WTC11 (cell line): ENCODE data around the gene MEFV. TPM values are rescaled to one million over a fixed set of nuclear protein-coding genes. Genes with fewer than 3 reads are reported as not detected.
"Not testable (repeated sequence)": the region's sequence is repeated elsewhere in the genome, so short reads cannot be mapped to it uniquely, and the experiment has no call there.

Experiments used
- ATAC-seq: fragments of 200-7000 bp; cut with Tn5 transposase; 2 replicates; pipeline ENCODE4 v1.10.0; 2021; ENCODE audit warnings: mild to moderate bottlenecking, moderate library complexity
- CTCF ChIA-PET: fragments of 300-600 bp; sonication (Branson Sonifier 250); formaldehyde crosslinking; loops from one replicate; lab custom pipeline; 2021; ENCODE audit warnings: antibody characterized with exemption; lab: Charles Lee
- POLR2A ChIA-PET: fragments of 350-600 bp; sonication (Branson Sonifier 250); formaldehyde crosslinking; loops from one replicate; lab custom pipeline; 2021; ENCODE audit warnings: antibody characterized with exemption; lab: Charles Lee
- DNase-seq: peaks from one replicate; pipeline ENCODE4 v3.0.0; 2021; ENCODE audit warnings: low spot score
- H3K27ac Mint-ChIP-seq: 2 replicates; pipeline ENCODE4 v1.8.0; 2021; ENCODE audit warnings: mixed read lengths
- H3K27me3 Mint-ChIP-seq: 2 replicates; pipeline ENCODE4 v1.8.0; 2021; ENCODE audit warnings: low read depth, mild to moderate bottlenecking, moderate library complexity, mixed read lengths
- H3K36me3 Mint-ChIP-seq: 2 replicates; pipeline ENCODE4 v1.8.0; 2021; ENCODE audit warnings: mixed read lengths
- H3K4me1 Mint-ChIP-seq: 2 replicates; pipeline ENCODE4 v1.8.0; 2022; ENCODE audit warnings: mixed read lengths
- H3K4me3 Mint-ChIP-seq: 2 replicates; pipeline ENCODE4 v1.8.0; 2021; ENCODE audit warnings: mild to moderate bottlenecking, moderate library complexity, mixed read lengths
- H3K9me3 Mint-ChIP-seq: 2 replicates; pipeline ENCODE4 v1.8.0; 2021; ENCODE audit warnings: mixed read lengths
- ARID4B ChIP-seq: sonication (generic); formaldehyde crosslinking; IDR thresholded peaks from 2 replicates; pipeline ENCODE4 v1.8.0; 2023; ENCODE audit warnings: missing genetic modification reagents, mild to moderate bottlenecking, borderline replicate concordance
- E2F5 ChIP-seq: sonication (generic); formaldehyde crosslinking; IDR thresholded peaks from 2 replicates; pipeline ENCODE4 v1.8.1; 2022; ENCODE audit warnings: mild to moderate bottlenecking, moderate library complexity, missing genetic modification reagents
- JUN ChIP-seq: sonication (generic); formaldehyde crosslinking; IDR thresholded peaks from 2 replicates; pipeline ENCODE4 v1.8.0; 2023; ENCODE audit warnings: mild to moderate bottlenecking, missing genetic modification reagents
- NFATC4 ChIP-seq: fragments of 250-450 bp; sonication (Bioruptor Pico); IDR thresholded peaks from 2 replicates; pipeline ENCODE4 v1.9.0; 2021; ENCODE audit warnings: mild to moderate bottlenecking
- RORB ChIP-seq: fragments of 250-450 bp; sonication (Bioruptor Pico); IDR thresholded peaks from 2 replicates; pipeline ENCODE4 v1.9.0; 2021; ENCODE audit warnings: mild to moderate bottlenecking
- SP1 ChIP-seq: sonication (generic); formaldehyde crosslinking; conservative IDR thresholded peaks from 2 replicates; pipeline ENCODE4 v1.8.1; 2022; ENCODE audit warnings: missing genetic modification reagents
- USF2 ChIP-seq: sonication (generic); formaldehyde crosslinking; IDR thresholded peaks from 2 replicates; pipeline ENCODE4 v1.8.1; 2023; ENCODE audit warnings: mild to moderate bottlenecking, missing genetic modification reagents, moderate library complexity
- ZNF671 ChIP-seq: fragments of 250-450 bp; sonication (Bioruptor Pico); IDR thresholded peaks from 2 replicates; pipeline ENCODE4 v1.8.0; 2021; ENCODE audit warnings: mild to moderate bottlenecking
- total RNA-seq: library from RNA; stranded (reverse); gene quantifications from 3 replicates; pipeline ENCODE4 v1.2.3, GENCODE V29; 2021
- TF ChIP-seq, protein P1 (sequence below): fragments of 250-450 bp; sonication (Bioruptor Pico); IDR thresholded peaks from 2 replicates; pipeline ENCODE4 v1.9.0; 2021; ENCODE audit warnings: moderate library complexity, mild to moderate bottlenecking, inconsistent platforms, borderline replicate concordance
- TF ChIP-seq, protein P2 (sequence below): sonication (generic); formaldehyde crosslinking; IDR thresholded peaks from 2 replicates; pipeline ENCODE4 v1.8.1; 2023; ENCODE audit warnings: mild to moderate bottlenecking, missing genetic modification reagents
- TF ChIP-seq, protein P3 (sequence below): sonication (generic); formaldehyde crosslinking; IDR thresholded peaks from 2 replicates; pipeline ENCODE4 v1.8.1; 2022; ENCODE audit warnings: mild to moderate bottlenecking, missing genetic modification reagents, moderate library complexity, borderline replicate concordance

MEFV gene
- total RNA-seq, 1 experiment from 2014 or later, result 0.09 TPM

GRCh38 chr16:3274947-3275346 lies 18.5 kb upstream of the MEFV start (continued):
- no peak for TF ChIP-seq ARID4B (CRISPR knock-in tag)
- TF ChIP-seq, protein P1, sequence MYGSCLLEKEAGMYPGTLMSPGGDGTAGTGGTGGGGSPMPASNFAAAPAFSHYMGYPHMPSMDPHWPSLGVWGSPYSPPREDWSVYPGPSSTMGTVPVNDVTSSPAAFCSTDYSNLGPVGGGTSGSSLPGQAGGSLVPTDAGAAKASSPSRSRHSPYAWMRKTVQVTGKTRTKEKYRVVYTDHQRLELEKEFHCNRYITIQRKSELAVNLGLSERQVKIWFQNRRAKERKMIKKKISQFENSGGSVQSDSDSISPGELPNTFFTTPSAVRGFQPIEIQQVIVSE (CRISPR knock-in tag), result no peak

- TF ChIP-seq ZNF671 (CRISPR knock-in tag), result no peak
- TF ChIP-seq, protein P2, sequence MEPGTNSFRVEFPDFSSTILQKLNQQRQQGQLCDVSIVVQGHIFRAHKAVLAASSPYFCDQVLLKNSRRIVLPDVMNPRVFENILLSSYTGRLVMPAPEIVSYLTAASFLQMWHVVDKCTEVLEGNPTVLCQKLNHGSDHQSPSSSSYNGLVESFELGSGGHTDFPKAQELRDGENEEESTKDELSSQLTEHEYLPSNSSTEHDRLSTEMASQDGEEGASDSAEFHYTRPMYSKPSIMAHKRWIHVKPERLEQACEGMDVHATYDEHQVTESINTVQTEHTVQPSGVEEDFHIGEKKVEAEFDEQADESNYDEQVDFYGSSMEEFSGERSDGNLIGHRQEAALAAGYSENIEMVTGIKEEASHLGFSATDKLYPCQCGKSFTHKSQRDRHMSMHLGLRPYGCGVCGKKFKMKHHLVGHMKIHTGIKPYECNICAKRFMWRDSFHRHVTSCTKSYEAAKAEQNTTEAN (CRISPR knock-in tag), result no peak
- TF ChIP-seq NFATC4 (CRISPR knock-in tag), result no peak
- no peak for TF ChIP-seq E2F5 (CRISPR knock-in tag)
- TF ChIP-seq RORB (CRISPR knock-in tag), result no peak
- no peak for TF ChIP-seq JUN
- TF ChIP-seq USF2 (CRISPR knock-in tag), result no peak
- TF ChIP-seq, protein P3, sequence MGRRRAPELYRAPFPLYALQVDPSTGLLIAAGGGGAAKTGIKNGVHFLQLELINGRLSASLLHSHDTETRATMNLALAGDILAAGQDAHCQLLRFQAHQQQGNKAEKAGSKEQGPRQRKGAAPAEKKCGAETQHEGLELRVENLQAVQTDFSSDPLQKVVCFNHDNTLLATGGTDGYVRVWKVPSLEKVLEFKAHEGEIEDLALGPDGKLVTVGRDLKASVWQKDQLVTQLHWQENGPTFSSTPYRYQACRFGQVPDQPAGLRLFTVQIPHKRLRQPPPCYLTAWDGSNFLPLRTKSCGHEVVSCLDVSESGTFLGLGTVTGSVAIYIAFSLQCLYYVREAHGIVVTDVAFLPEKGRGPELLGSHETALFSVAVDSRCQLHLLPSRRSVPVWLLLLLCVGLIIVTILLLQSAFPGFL (CRISPR knock-in tag), result no peak
- no peak for TF ChIP-seq SP1 (CRISPR knock-in tag)
- TF ChIP-seq, all 79 proteins: peak for 0
- H3K36me3 Mint-ChIP-seq, result no peaks in the 10 kb centered on the region
- DNase-seq, result no peak
- H3K4me1 Mint-ChIP-seq, result 0 out of 2 replicates have a peak, but pooled peaks cover 4% of the 10 kb centered on the region
- H3K27me3 Mint-ChIP-seq, result peaks cover 30% of the 10 kb centered on the region
- H3K4me3 Mint-ChIP-seq, result no peak overlapping the region
- POLR2A ChIA-PET, result no interaction called here
- H3K27ac Mint-ChIP-seq, result no peak overlapping the region
- ATAC-seq, result peak; percentile 67
- CTCF ChIA-PET, result interaction anchor here (1.2 kb wide), 1 partner anchor 8 kb away, joined by 4 read pairs; no protein-coding TSS in a partner anchor
- peaks cover 35% of the 10 kb centered on the region for H3K9me3 Mint-ChIP-seq
Measured at GRCh38 chr16:3274490-3274889, 18.1 kb upstream of the MEFV start.

- DNase-seq, H3K4me1 Mint-ChIP-seq, POLR2A ChIA-PET, H3K36me3 Mint-ChIP-seq, H3K4me3 Mint-ChIP-seq, H3K27ac Mint-ChIP-seq, CTCF ChIA-PET, ATAC-seq: not testable (repeated sequence)
- H3K9me3 Mint-ChIP-seq, result peaks cover 54% of the 10 kb centered on the region
- H3K27me3 Mint-ChIP-seq, result peaks cover 21% of the 10 kb centered on the region
Measured at GRCh38 chr16:3271281-3271680, 14.8 kb upstream of the MEFV start.

DNA sequence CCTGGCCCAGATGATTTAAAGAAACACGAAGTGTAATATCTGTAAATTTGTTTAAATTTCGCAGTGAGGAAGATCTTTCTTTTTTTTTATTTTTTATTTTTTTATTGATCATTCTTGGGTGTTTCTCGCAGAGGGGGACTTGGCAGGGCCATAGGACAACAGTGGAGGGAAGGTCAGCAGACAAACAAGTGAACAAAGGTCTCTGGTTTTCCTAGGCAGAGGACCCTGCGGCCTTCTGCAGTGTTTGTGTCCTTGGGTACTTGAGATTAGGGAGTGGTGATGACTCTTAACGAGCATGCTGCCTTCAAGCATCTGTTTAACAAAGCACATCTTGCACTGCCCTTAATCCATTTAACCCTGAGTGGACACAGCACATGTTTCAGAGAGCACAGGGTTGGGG lies 14.3 kb upstream of the MEFV start:
- CTCF ChIA-PET, result not testable (repeated sequence)

More for the DNA sequence above, 14.3 kb upstream of the MEFV start:
- H3K27ac Mint-ChIP-seq, POLR2A ChIA-PET, DNase-seq, H3K36me3 Mint-ChIP-seq, ATAC-seq, H3K4me3 Mint-ChIP-seq, H3K4me1 Mint-ChIP-seq: not testable (repeated sequence)
- H3K27me3 Mint-ChIP-seq, result peaks cover 22% of the 10 kb centered on the region
- H3K9me3 Mint-ChIP-seq, result peaks cover 54% of the 10 kb centered on the region
